Measurements from ENCODE around the gene BCL2. TPM values are rescaled to one million over a fixed set of nuclear protein-coding genes. Genes with fewer than 3 reads are reported as not detected.

Gene BCL2
- total RNA-seq, 2 experiments from 2014 or later: 1.4 to 2.5 TPM

- Histone ChIP-seq H3K36me3 (ENCODE audit: insufficient read depth, low read length) (no peaks in the 10 kb centered on the region), H4K20me1 (ENCODE audit: insufficient read depth, low read length) (no peaks in the 10 kb centered on the region), H3K9me3 (ENCODE audit: low read length) (no peaks in the 10 kb centered on the region), H3K9me2 (ENCODE audit: insufficient read depth, low read length) (no peaks in the 10 kb centered on the region), H3K27ac (ENCODE audit: low read depth, low read length, poor library complexity, severe bottlenecking) (no peak overlapping the region), H3K4me1 (ENCODE audit: insufficient read depth, low read length, poor library complexity, severe bottlenecking) (peaks cover 4% of the 10 kb centered on the region), H3K4me2 (ENCODE audit: low read length) (no peak overlapping the region), H3K79me2 (ENCODE audit: insufficient read depth, low read depth, low read length) (no peaks in the 10 kb centered on the region), H2AFZ (ENCODE audit: low read length) (no peak overlapping the region), H3K4me3 (ENCODE audit: low read depth, low read length, poor library complexity, severe bottlenecking) (no peak overlapping the region)
- no peak for DNase-seq (ENCODE audit: low spot score)
- BruUV-seq (replicated peaks): no TSS peak
- TF ChIP-seq, protein P1, sequence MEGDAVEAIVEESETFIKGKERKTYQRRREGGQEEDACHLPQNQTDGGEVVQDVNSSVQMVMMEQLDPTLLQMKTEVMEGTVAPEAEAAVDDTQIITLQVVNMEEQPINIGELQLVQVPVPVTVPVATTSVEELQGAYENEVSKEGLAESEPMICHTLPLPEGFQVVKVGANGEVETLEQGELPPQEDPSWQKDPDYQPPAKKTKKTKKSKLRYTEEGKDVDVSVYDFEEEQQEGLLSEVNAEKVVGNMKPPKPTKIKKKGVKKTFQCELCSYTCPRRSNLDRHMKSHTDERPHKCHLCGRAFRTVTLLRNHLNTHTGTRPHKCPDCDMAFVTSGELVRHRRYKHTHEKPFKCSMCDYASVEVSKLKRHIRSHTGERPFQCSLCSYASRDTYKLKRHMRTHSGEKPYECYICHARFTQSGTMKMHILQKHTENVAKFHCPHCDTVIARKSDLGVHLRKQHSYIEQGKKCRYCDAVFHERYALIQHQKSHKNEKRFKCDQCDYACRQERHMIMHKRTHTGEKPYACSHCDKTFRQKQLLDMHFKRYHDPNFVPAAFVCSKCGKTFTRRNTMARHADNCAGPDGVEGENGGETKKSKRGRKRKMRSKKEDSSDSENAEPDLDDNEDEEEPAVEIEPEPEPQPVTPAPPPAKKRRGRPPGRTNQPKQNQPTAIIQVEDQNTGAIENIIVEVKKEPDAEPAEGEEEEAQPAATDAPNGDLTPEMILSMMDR (conservative IDR thresholded peaks at IDR 0.05; ENCODE audit: low read length): no peak
- no peak for TF ChIP-seq EZH2phosphoT487 (IDR thresholded peaks at IDR 0.05; ENCODE audit: borderline replicate concordance, low read depth, low read length)
- POLR2A ChIA-PET: interaction anchor here (1.1 kb wide), 2 partner anchors 10 to 12 kb away, joined by 3 to 5 read pairs; no protein-coding TSS in a partner anchor
- intact Hi-C loops (cut with micrococcal nuclease; ENCODE audit: unreplicated experiment): no loop called here
- CTCF ChIA-PET (ENCODE audit: unreplicated experiment): no interaction called here
Observed at GRCh38 chr18:63181706-63182309, 137.8 kb downstream of the BCL2 start.

DNA sequence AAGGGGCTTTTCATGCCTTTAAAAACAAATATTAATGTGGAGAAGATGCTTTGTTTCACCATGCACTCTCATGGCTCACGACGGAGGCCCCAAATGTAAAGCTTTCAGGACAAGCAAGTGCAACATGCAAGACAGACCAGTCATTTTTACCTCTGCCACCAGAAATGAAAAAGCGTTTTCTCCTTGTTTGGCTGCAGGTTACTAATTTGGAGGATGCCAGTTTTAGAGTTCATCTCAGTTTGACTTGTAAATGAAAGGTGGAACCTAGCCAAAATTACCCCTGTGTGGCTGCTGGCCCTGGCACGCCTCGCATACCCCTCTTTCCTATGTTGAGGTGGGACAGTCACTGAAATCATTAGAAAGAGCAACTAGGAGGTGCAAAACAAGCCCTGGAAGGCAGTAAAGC is 138.6 kb downstream of the BCL2 start:
- no peaks in the 10 kb centered on the region for H3K4me1 ChIP-seq (ENCODE audit: insufficient read depth, low read length, poor library complexity, severe bottlenecking)
- BruUV-seq (replicated peaks): no TSS peak
- H3K79me2 ChIP-seq (ENCODE audit: insufficient read depth, low read depth, low read length): no peaks in the 10 kb centered on the region
- POLR2A ChIA-PET: no interaction called here
- no peak overlapping the region for H2AFZ ChIP-seq (ENCODE audit: low read length)
- no peaks in the 10 kb centered on the region for H3K9me3 ChIP-seq (ENCODE audit: low read length)
- no peak for TF ChIP-seq EZH2phosphoT487 (IDR thresholded peaks at IDR 0.05; ENCODE audit: borderline replicate concordance, low read depth, low read length)
- TF ChIP-seq, protein P1 (conservative IDR thresholded peaks at IDR 0.05; ENCODE audit: low read length): no peak
- no peaks in the 10 kb centered on the region for H3K36me3 ChIP-seq (ENCODE audit: insufficient read depth, low read length)
- H4K20me1 ChIP-seq (ENCODE audit: insufficient read depth, low read length): no peaks in the 10 kb centered on the region
- CTCF ChIA-PET (ENCODE audit: unreplicated experiment): no interaction called here
- no peak overlapping the region for H3K4me3 ChIP-seq (ENCODE audit: low read depth, low read length, poor library complexity, severe bottlenecking)
- DNase-seq (ENCODE audit: low spot score): no peak
- intact Hi-C loops (cut with micrococcal nuclease; ENCODE audit: unreplicated experiment): no loop called here
- no peaks in the 10 kb centered on the region for H3K9me2 ChIP-seq (ENCODE audit: insufficient read depth, low read length)
- no peak overlapping the region for H3K4me2 ChIP-seq (ENCODE audit: low read length)
- no peak overlapping the region for H3K27ac ChIP-seq (ENCODE audit: low read depth, low read length, poor library complexity, severe bottlenecking)

GRCh38 chr18:63180321-63180720 is 139.2 kb downstream of the BCL2 start:
- CTCF ChIA-PET (ENCODE audit: unreplicated experiment): no interaction called here
- no peak for DNase-seq (ENCODE audit: low spot score)
- Histone ChIP-seq H3K36me3 (ENCODE audit: insufficient read depth, low read length) (no peaks in the 10 kb centered on the region), H3K4me3 (ENCODE audit: low read depth, low read length, poor library complexity, severe bottlenecking) (no peak overlapping the region), H3K4me1 (ENCODE audit: insufficient read depth, low read length, poor library complexity, severe bottlenecking) (no peaks in the 10 kb centered on the region), H4K20me1 (ENCODE audit: insufficient read depth, low read length) (no peaks in the 10 kb centered on the region), H2AFZ (ENCODE audit: low read length) (no peak overlapping the region), H3K27ac (ENCODE audit: low read depth, low read length, poor library complexity, severe bottlenecking) (no peak overlapping the region), H3K9me3 (ENCODE audit: low read length) (no peaks in the 10 kb centered on the region), H3K79me2 (ENCODE audit: insufficient read depth, low read depth, low read length) (no peaks in the 10 kb centered on the region), H3K4me2 (ENCODE audit: low read length) (no peak overlapping the region), H3K9me2 (ENCODE audit: insufficient read depth, low read length) (no peaks in the 10 kb centered on the region)
- no TSS peak for BruUV-seq (replicated peaks)
- POLR2A ChIA-PET: no interaction called here
- intact Hi-C loops (cut with micrococcal nuclease; ENCODE audit: unreplicated experiment): no loop called here
- no peak for TF ChIP-seq EZH2phosphoT487 (IDR thresholded peaks at IDR 0.05; ENCODE audit: borderline replicate concordance, low read depth, low read length)
- TF ChIP-seq, protein P1 (conservative IDR thresholded peaks at IDR 0.05; ENCODE audit: low read length): no peak
